ENCODE measurements around the gene ZNF785. TPM values are rescaled to one million over a fixed set of nuclear protein-coding genes. Genes with fewer than 3 reads are reported as not detected.
"Not testable (repeated sequence)": the region's sequence is repeated elsewhere in the genome, so short reads cannot be mapped to it uniquely, and the experiment has no call there.

ZNF785 gene
- total RNA-seq, 1 experiment from 2014 or later, result 18.2 TPM

DNA sequence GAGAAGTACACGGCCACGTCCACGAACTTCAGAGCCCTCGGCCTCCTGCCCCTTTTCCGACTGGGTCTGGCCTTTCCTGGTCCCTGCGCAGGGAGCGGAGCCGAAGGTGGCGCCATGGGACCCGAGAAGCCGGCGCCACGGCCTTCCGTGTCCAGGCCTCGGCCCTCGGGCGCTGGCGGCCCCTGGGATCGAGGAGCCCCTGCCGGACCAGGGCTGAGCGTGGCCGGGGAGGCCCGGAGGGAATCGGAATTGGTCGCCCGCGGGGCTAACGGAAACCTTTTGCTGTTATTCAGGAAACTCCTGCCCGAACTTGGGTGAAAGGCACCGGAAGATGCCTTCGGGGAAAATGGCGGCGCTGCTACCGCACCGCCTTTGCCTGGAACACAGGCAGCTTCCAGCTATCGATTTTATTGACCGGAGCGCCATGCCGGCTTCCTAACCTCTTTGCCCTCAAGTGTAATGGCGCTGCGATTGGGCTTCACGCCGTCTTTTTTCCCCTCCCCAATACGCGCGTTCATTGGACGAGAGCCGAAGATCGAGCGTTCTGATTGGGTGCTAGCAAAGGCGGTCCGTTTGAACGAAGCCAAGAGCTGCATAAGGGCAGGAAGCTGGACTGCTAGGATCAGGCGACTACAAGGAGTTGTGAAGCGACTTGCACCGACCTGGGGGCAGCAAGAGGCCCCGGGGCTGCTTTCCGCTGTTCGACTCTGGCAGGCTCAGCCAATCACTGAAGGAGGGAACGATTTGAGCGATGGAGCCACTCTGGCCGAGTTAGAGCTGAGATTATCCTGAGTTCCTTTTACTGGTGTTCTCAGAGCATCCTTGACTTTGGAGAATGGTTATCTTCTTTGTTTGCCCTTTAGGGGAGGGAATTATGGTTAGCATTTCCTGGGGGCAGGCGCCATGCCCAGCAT, 24.7 kb upstream of the ZNF785 start, which contains the start of gene ZNF689:
TSS of gene ZNF689 (minus strand) at position 464 of the 914 bp plus-strand sequence. CDS start at position 116, 348 bp downstream.
- Histone ChIP-seq H3K4me3 (peak within 1 kb of the TSS; percentile 97), H3K36me3 (peaks cover 12% of the 10 kb centered on the region), H3K4me1 (no peaks in the 10 kb centered on the region; the same call in 1 of the 2 replicates), H3K9me3 (replicated peaks) (no peaks in the 10 kb centered on the region), H3K27me3 (no peaks in the 10 kb centered on the region), H3K27ac (peak within 1 kb of the TSS; percentile 95)
- DNase-seq, result peak; percentile 97 to 99

DNA sequence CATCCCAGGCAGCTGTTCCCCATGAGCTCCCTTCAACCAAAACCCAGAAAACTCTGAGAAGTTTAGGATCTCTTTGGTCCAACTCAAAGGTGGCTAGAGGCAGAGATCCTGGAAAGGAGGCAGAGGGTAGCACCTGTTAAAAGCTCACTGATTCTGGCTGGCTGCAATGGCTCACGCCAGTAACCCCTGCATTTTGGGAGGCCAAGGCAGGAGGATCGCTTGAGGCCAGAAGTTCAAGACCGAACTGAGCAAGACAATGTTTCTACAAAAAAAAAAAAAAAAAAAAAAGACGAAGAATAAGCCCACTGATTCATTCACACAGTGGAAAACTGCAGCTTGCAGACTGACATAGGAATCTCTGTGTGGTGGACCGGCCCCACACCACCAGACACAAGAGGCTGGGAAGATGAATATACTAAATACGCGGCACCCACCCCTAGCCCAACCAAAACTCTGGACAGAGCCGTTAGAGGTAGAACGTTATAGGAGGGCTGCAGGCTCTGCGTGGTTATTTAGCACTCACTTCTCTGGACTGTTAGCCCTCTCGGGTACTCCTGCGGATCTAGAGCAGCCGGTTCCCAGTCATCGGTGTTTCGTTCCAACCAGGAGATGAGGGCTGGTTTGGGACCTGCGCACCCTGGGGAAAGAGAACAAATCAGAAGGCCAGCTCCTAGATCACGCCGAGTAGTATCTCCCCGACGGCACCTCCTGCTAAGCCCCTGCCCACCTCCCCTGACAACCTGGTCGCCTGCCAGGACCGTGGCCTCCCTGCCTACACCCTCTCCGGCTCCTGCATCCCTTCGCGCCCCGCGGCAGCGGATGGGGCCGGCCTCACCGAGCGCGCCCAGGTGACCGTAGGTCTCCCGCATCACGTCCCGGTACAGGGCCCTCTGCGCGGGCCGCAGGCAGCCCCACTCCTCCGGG, 23.8 kb upstream of the ZNF785 start:
- peak overlapping the region; percentile 97 for H3K4me3 ChIP-seq
- peak; percentile 54 to 64 for DNase-seq
- H3K4me1 ChIP-seq, result no peaks in the 10 kb centered on the region; the same call in 1 of the 2 replicates
- H3K27me3 ChIP-seq, result no peaks in the 10 kb centered on the region
- H3K36me3 ChIP-seq, result peaks cover 16% of the 10 kb centered on the region
- no peaks in the 10 kb centered on the region for H3K9me3 ChIP-seq (replicated peaks)
- peak overlapping the region; percentile 95 for H3K27ac ChIP-seq

DNA sequence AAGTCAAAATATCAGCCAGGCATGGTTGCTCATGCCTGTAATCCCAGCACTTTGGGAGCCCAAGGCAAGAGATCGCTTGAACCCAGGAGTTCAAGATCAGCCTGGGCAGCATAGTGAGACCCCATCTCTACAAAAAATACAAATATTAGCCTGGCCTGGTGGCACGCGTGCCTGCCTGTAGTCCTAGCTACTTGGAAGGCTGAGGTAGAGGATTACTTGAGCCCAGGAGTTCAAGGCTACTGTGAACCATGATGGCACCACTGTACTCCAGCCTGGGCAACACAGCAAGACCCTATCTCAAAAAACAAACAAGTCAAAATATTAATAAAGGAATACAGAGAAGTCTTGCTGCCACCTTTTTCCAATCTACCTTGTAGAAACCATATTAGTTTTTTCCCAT, 20.5 kb upstream of the ZNF785 start:
- Histone ChIP-seq H3K9me3 (replicated peaks) (peaks cover 2% of the 10 kb centered on the region; the same call in 1 of the 2 replicates), H3K36me3 (peaks cover 30% of the 10 kb centered on the region), H3K27ac (no peak overlapping the region), H3K4me3 (no peak overlapping the region), H3K27me3 (no peaks in the 10 kb centered on the region), H3K4me1 (no peaks in the 10 kb centered on the region; the same call in 1 of the 2 replicates)
- DNase-seq, result no peak

DNA sequence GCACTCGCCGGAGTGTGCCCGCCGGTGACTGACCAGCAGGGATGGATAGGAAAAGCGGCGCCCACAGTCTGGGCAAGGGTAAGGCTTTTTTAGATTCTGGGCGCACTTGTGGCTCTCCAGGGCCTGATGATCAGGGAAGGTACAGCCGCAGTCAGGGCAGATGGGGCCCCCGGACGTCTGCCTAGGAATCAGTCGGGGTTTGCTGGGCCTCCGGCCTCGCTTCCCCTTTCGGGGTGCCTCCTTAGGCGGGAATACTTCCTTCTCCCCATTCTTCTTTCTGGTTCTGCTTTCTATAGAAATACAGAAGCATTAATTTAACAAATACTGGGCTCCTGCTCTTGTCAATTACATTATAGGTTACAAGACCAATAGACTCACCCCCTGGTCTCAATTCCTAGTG, 19.7 kb upstream of the ZNF785 start:
- Histone ChIP-seq H3K36me3 (peaks cover 30% of the 10 kb centered on the region), H3K27me3 (no peaks in the 10 kb centered on the region), H3K4me1 (no peaks in the 10 kb centered on the region; the same call in 1 of the 2 replicates), H3K27ac (no peak overlapping the region), H3K9me3 (replicated peaks) (peaks cover 4% of the 10 kb centered on the region; the same call in 1 of the 2 replicates), H3K4me3 (no peak overlapping the region)
- no peak for DNase-seq

DNA sequence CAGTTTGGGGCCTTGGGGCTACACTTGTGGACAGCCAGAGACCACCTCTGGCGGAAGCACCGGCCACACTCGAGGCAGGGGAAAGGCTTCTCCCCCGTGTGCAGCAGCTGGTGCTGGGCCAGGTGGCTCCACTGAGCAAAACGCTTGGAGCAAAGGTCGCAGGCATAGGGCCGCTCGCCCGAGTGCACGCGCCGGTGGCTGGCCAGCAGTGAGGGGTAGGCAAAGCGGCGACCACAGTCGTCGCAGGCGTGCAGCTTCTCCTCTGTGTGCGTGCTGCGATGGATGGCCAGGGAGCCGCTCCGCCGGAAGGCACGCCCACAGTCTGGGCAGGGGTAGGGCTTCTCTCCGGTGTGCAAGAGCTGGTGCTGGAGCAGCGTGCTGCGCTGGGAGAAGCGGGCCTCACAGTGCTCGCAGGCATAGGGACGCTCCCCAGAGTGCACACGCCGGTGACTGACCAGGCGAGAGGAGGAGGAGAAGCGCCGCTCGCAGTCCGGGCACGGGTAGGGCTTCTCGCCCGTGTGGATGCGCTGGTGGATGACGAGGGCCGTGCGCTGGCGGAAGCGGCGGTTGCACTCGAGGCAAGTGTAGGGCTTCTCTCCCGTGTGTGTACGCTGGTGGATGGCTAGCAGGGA, 18.9 kb upstream of the ZNF785 start:
- peaks cover 30% of the 10 kb centered on the region for H3K36me3 ChIP-seq
- H3K27ac ChIP-seq, result no peak overlapping the region
- no peak overlapping the region for H3K4me3 ChIP-seq
- peaks cover 4% of the 10 kb centered on the region; the same call in 1 of the 2 replicates for H3K9me3 ChIP-seq (replicated peaks)
- H3K27me3 ChIP-seq, result no peaks in the 10 kb centered on the region
- no peaks in the 10 kb centered on the region; the same call in 1 of the 2 replicates for H3K4me1 ChIP-seq
- no peak for DNase-seq

GRCh38 chr16:30603945-30604315, 18.4 kb upstream of the ZNF785 start:
- Histone ChIP-seq H3K27me3 (no peaks in the 10 kb centered on the region), H3K9me3 (replicated peaks) (peaks cover 4% of the 10 kb centered on the region; the same call in 1 of the 2 replicates), H3K36me3 (peaks cover 30% of the 10 kb centered on the region), H3K4me3 (no peak overlapping the region), H3K27ac (no peak overlapping the region), H3K4me1 (no peaks in the 10 kb centered on the region; the same call in 1 of the 2 replicates)
- no peak for DNase-seq

GRCh38 chr16:30602616-30603277, 17.2 kb upstream of the ZNF785 start:
- DNase-seq, result peak in 1 of 2 experiments; percentile 20
- no peak overlapping the region for H3K4me3 ChIP-seq
- no peak overlapping the region for H3K27ac ChIP-seq
- H3K36me3 ChIP-seq, result peaks cover 30% of the 10 kb centered on the region
- no peaks in the 10 kb centered on the region for H3K27me3 ChIP-seq
- H3K4me1 ChIP-seq, result no peaks in the 10 kb centered on the region
- peaks cover 4% of the 10 kb centered on the region; the same call in 1 of the 2 replicates for H3K9me3 ChIP-seq (replicated peaks)

DNA sequence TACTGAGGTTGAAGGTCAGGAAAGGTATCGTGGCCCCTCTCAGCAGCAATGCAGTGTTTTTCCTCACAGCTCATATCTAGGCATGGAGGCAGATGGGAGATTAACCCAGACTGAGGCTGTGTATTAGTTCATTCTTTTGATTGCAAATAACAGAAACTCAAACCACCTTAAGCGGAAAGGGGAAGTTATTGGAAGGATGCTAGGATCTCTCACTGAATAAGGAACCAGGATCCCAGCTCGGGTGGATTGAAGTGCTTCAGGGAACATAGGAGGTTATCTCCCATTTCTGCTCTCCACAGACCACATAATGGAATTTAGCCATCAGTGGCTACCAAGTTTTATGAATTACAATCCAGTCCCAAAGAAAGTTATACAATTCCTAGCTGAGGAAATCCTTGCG, 16.5 kb upstream of the ZNF785 start:
- H3K27me3 ChIP-seq, result no peaks in the 10 kb centered on the region
- H3K4me1 ChIP-seq, result no peaks in the 10 kb centered on the region
- H3K9me3 ChIP-seq (replicated peaks), result peaks cover 4% of the 10 kb centered on the region; the same call in 1 of the 2 replicates
- DNase-seq, result no peak
- peaks cover 30% of the 10 kb centered on the region for H3K36me3 ChIP-seq
- no peak overlapping the region for H3K4me3 ChIP-seq
- no peak overlapping the region for H3K27ac ChIP-seq

DNA sequence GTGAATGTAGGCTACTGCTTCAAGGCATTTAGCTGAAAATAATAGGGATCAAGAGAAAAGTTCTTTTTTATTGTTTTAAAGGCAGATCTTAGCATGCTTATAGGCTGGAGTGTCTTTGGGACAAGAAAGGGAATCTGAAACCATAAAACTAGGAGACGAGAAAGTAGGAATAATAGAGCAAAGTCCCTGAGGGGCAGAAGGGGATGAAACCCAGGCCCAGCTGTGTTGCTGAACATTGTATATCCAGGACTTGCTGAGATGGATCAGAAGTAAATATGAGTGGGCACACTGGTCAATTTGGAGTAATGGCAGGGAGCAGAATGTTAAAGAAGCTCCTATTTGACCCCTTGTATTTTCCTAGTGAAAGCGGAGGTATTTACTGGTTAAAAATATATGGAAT, 15.4 kb upstream of the ZNF785 start:
- Histone ChIP-seq H3K27me3 (no peaks in the 10 kb centered on the region), H3K4me1 (no peaks in the 10 kb centered on the region), H3K36me3 (peaks cover 21% of the 10 kb centered on the region), H3K4me3 (no peak overlapping the region), H3K27ac (no peak overlapping the region), H3K9me3 (replicated peaks) (peaks cover 4% of the 10 kb centered on the region; the same call in 1 of the 2 replicates)
- DNase-seq, result no peak

- Histone ChIP-seq H3K36me3 (peaks cover 18% of the 10 kb centered on the region), H3K4me1 (no peaks in the 10 kb centered on the region), H3K9me3 (replicated peaks) (peaks cover 4% of the 10 kb centered on the region; the same call in 1 of the 2 replicates), H3K4me3 (no peak overlapping the region), H3K27ac (no peak overlapping the region), H3K27me3 (no peaks in the 10 kb centered on the region)
- no peak for DNase-seq
These were observed 14.7 kb upstream of the ZNF785 start for GRCh38 chr16:30600215-30600614.

DNA sequence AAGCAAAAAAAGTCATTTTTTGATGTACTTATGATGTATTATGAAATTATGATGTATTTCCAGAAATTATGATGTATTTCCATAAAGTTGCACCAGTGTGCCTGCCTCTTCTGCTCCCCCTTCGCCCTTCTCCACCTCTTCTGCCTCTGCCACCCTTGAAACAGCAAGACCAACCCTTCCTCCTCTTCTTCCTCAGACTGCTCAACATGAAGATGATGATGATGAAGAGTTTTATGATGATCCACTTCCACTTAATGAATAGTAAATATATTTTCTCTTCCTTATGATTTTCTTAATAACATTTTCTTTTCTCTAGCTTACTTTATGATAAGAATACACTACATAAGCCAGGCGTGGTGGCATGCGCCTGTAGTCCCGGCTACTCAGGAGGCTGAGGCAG, 7.4 kb upstream of the ZNF785 start:
- no peak overlapping the region for H3K4me3 ChIP-seq
- no peaks in the 10 kb centered on the region for H3K36me3 ChIP-seq
- no peak for DNase-seq
- H3K27ac ChIP-seq, result no peak overlapping the region
- H3K9me3 ChIP-seq (replicated peaks), result 0 out of 2 replicates have a peak, but pooled peaks cover 2% of the 10 kb centered on the region
- no peaks in the 10 kb centered on the region for H3K27me3 ChIP-seq
- H3K4me1 ChIP-seq, result no peaks in the 10 kb centered on the region

- not testable (repeated sequence) for H3K27ac ChIP-seq; H3K36me3 ChIP-seq; H3K27me3 ChIP-seq; H3K4me1 ChIP-seq; H3K9me3 ChIP-seq (replicated peaks); DNase-seq; H3K4me3 ChIP-seq
These were observed 5.4 kb upstream of the ZNF785 start for GRCh38 chr16:30590869-30591268.

DNA sequence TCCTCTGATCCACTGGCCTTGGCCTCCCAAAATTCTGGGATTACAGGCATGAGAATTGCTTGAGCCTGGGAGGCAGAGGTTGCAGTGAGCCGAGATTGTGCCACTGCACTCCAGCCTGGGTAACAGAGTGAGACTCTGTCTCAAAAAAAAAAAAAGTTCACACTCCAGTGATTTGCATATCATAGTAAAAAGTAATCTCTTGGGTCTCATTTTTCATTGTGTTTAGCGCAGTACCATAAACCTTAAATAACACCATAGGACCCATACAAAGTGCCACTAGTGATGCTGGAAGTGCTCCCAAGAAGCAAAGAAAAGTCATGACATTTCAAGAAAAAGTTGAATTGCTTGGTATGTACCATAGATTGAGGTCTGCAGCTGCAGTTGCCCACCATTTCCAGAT, 4.1 kb upstream of the ZNF785 start:
- H3K9me3 ChIP-seq (replicated peaks); H3K4me1 ChIP-seq; H3K27me3 ChIP-seq; H3K27ac ChIP-seq; H3K36me3 ChIP-seq; H3K4me3 ChIP-seq; DNase-seq: not testable (repeated sequence)

- DNase-seq, result no peak
- H3K27me3 ChIP-seq, result no peaks in the 10 kb centered on the region
- H3K9me3 ChIP-seq (replicated peaks), result no peaks in the 10 kb centered on the region
- no peaks in the 10 kb centered on the region; the same call in 1 of the 2 replicates for H3K4me1 ChIP-seq
- no peak overlapping the region for H3K4me3 ChIP-seq
- no peak overlapping the region for H3K27ac ChIP-seq
- peaks cover 6% of the 10 kb centered on the region for H3K36me3 ChIP-seq
These were observed 3.2 kb upstream of the ZNF785 start for GRCh38 chr16:30588651-30589050.
